GM11168 (cell line): ENCODE data around the gene ATXN1.
"Not testable (repeated sequence)": the region's sequence is repeated elsewhere in the genome, so short reads cannot be mapped to it uniquely, and the experiment has no call there.

Source experiments
- in situ Hi-C: fragments of 300-500 bp; cut with MboI; formaldehyde crosslinking; loops from one replicate; pipeline ENCODE4 v1.12.0; 2022; ENCODE audit warnings: low sequenced_read_pairs; ENCODE audit not compliant: unreplicated experiment

Gene ATXN1

DNA sequence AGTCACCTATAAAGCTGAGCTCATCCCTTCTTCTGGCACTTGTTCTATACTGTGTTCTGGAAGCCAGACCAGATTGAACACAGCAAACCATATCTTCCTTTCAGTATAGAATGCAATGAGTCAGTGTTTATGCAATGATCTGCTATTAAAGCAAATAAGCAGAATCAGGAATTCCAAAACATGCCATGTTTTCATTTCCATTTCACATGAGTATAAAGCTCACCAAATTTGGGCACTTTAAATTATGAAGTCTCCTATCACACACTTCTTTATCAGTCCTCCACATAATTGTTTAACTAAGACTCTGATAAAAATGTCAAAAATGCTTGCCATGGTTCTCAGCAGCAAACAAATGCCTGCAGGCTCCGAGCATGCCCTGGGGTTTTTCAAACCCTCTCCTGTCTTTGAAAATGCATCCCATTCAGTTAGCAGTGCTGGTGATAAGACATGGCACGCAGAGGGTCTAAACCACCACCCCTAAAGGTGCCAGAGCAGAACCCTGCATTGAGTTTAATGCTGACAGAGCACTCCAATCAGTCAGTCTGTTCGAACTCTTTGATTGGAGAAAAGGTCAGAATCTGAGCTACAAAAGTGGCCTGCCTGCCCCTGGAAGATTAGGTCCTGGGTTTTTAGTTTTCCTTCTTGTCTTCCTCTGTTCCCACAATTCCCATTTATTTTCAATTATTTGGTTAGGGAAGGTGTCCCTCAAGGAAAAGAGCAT, 288.8 kb downstream of the ATXN1 start:
- in situ Hi-C loops = loop anchor here (10.0 kb wide), 1 partner anchor 138 kb away; no protein-coding TSS in a partner anchor

DNA sequence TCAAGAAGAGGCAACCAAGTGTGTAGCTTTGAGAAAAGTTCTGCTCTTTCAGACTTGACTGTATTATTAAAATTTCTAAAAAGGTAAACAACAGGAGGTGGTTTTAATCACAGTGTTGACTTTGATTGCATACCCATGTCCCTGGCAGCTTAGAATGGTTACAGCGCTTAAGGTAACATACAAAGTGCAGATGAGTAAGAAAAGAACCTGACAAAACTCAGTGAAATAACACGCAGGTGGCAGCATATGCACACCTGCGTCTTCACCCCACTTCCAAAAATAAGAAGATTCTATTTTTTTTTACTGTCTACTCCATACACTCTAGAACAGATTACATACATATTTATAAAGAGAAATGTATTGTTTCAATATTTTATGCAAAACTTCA, 289.4 kb downstream of the ATXN1 start:
- in situ Hi-C loops = loop anchor here (10.0 kb wide), 1 partner anchor 137 kb away; no protein-coding TSS in a partner anchor

DNA sequence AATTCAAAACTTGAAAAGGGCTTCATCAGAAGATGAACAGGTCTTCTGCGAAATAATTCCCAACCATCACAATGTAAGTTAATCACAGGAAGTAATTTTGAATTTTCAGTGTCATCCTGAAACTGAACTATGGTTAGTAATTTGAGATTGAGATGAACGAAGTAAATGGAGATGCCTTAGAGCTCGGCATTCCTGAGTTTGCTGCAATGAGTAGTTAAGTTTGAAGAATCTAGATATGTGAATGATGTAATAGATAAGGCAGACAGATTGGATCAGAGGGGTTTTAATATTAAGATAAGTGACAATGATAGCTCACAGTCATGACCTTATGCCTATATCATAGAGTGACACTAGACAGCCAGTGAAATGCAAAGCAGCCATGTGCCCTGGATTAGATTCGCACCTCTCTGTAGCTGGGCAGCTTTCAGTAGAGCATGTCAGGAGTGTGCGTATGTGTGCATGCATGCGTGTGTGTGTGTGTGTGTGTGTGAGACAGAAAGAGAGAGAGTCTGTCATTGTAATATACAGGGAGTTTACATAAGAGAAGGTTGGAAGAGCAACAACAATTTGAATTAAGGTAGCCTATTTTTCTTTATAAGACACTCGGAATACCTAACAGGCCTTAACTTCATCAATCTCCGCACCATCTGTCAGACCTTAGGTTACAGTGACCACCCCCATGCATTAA, 289.9 kb downstream of the ATXN1 start:
- in situ Hi-C loops = loop anchor here (10.0 kb wide), 1 partner anchor 137 kb away; no protein-coding TSS in a partner anchor

DNA sequence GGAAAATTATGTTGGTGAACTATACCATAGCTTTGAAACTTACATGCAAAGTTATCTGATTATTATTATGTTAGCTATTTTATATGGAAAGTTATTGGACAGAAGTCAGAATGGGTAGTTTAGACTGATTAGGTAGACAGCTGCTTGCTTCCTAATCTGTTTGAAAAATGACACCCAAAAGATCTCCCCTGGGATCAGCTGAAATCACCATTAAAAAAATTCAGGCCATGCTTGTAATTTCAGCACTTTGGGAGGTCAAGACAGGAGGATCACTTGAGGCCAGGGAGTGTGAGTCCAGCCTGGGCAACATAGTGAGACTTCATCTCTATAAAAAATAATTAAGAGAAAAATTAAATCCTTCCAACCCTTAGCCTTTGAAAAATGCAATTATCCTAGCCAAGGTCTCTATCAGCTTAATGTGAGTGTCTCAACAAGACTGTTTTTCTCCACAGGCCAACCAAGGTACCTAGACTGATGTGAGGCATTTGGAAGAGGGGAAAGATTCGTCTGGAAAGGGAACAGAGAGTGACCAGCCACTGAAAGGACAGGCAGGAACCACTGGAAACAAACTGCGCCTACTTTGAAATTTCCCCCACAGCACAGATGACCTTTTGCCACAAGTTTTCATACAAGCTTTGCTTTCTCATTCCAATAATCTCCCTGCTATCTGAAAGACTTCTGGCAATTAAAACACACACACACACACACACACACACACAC, 290.6 kb downstream of the ATXN1 start:
- in situ Hi-C loops = loop anchor here (10.0 kb wide), 1 partner anchor 136 kb away; no protein-coding TSS in a partner anchor

DNA sequence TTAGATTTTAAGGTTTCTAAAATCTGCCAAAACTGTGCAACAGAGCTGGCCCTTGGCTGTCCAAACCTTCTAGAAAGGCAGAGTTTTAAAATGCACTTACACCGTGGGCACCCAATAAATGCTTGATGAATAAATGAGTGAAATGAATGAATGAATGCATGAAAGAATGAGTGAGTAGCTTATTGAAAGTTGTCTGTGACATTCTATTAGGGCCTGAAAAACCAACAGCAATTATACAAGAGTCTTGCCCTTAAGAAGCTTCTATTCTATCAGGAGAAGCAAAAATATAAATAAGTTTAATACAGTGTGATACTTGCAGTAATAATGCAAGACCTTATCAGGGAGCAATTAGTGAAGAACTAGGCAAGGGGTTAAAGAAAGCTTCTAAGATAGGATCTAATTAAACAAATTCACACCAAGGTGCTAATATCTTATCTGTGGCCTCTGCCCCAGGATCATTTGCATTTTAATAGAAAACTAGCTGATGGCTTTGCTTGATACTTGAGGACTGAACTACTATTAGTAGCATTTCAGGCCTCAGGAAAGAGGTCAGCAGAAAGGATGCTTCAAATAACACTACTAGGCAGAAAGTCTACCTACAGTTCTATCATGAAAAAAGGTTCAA, 292.2 kb downstream of the ATXN1 start:
- in situ Hi-C loops = no loop called here

DNA sequence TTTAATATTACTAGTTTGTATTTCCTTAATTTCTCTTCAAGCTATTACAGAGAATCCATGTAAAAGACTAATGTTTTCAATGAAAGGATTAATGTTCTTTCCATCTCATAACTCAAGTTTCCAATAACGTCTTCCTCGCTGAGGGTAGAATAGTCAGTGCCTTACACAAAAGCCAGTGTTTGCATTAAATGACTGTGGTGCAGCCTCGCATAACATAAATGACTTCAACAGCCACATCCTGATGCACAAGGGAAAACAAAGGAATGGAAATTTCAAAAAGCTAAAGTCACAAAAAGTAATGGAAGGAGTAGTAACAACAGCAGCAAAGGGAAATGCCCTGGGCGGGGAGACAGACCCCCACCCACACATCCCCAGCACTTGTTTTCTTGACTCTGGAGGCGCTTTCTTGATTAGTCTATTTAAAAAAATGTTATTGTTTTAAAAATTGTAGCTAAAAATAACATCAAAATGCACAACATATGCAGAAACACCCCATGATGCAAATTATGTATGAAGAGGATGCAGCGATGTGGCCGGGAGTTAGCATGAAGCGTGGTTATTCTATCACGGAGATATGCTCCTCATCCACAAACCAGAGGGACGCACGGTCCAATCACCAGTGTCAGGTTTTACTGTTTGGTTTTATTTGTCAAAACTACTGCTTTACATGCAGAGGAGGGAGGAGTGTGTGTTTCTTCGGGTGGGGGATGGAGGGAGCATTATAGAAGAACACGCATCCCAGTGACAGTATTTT, 294.3 kb downstream of the ATXN1 start:
- in situ Hi-C loops = no loop called here

DNA sequence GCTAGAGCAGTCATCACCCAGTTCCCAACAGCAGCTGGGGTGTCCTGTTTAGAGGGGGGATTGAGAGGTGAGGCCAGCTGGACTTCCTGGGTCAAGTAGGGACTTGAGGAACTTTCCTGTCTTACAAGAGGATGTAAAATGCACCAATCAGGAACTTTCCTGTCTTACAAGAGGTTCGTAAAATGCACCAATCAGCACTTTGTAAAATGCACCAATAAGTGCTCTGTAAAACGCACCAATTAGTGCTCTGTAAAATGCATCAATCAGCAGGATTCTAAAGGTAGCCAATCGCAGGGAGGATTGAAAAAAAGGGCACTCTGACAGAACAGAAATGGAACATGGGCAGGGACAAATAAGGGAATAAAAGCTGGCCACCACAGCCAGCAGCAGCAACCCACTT, 297.2 kb downstream of the ATXN1 start:
- in situ Hi-C loops = no loop called here

DNA sequence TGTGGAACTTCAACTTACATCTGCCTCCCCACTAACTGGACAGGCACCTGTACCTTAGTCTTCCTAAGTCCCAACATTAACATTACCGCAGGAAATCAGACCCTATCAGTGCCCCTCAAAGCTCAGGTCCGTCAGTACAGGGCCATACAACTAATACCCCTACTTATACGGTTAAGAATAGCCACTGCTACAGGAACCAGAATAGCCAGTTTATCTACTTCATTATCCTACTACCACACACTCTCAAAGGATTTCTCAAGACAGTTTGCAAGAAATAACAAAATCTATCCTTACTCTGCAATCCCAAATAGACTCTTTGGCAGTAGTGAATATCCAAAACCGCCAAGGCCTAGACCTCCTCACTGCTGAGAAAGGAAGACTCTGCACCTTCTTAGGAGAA, 298.0 kb downstream of the ATXN1 start:
- in situ Hi-C loops = not testable (repeated sequence)

DNA sequence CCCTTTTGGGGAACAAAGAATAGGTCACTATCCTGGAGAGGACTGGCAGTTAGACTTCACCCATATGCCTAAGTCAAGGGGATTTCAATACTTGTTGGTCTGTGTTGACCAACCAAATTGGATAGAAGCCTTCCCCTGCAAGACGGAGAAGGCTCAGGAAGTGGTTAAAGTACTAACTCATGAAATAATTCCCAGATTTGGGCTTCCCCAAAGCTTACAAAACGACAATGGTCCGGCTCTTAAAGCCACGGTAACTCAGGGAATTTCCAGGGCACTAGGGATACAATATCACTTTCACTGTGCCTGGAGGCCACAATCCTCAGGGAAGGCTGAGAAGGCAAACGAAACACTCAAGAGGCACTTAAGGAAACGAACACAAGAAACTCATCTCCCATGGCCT, 299.8 kb downstream of the ATXN1 start:
- in situ Hi-C loops = no loop called here

DNA sequence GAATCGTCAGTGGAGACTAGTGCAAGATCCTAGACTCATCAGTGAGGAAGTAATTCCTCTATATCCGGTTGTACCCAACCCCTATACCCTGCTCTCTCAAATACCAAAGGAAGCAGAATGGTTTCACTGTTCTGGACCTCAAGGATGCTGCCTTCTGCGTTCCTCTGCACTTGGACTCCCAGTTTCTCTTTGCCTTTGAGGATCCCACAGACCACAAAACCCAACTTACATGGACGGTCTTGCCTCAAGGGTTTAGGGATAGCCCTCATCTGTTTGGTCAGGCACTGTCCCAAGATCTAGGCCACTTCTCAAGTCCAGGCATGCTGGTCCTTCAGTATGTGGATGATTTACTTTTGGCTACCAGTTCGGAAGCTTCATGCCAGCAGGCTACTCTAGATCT, 301.8 kb downstream of the ATXN1 start:
- in situ Hi-C loops = not testable (repeated sequence)

DNA sequence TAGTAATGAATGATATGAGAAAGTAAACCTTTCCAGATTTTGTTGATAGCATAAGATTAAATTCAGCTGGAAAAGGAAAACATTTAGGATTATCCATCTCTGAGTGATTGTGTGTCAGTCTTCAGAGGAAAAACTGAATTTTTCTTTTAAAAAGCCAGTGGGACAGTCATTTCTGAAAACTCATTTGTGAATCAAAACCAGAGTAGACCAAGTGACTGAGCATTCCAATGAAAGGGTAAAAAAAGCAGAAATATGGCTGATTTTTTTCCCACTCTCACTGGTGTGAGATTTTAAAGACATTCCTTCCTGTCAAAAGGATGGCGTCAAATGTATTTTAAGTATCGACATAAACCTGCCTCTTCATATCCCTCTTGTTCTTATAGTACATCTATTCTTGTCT, 308.9 kb downstream of the ATXN1 start:
- in situ Hi-C loops = no loop called here

DNA sequence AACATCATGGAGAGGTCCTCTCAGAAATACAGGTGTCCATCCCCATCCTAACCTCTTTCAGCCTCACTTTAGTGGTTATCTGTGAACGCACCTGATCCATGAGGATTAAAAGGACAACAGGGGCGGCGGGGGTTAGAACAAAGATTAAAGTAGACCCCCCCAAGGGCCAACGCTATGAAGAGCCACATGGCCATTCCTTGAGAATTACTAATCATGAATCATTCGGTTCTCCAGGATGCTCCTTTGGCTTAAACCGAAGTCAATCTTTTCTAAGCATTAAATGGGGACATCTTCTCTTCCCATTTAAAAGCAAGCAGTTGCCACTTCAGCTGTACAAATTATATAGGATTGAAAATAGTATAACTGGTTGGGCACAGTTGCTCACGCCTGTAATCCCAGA, 310.4 kb downstream of the ATXN1 start:
- in situ Hi-C loops = no loop called here

DNA sequence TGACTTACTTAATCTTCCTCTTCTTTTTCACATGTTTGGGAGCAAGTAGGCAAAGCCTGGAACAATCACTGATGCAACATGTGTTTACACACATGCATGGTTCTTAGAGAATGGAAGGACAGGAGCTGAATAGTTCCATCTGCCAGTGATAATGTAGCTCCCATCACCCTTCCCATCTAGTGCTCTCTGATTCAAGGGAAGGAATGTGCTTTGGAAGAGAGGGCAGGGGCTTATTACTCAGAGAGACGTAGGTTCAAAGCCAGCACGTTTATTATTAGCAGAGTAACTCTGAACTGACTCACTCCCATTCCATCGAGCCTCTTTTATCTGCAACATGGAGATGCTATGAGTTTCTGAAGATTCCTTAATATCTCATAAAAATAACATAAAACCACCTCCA, 311.0 kb downstream of the ATXN1 start:
- in situ Hi-C loops = no loop called here

DNA sequence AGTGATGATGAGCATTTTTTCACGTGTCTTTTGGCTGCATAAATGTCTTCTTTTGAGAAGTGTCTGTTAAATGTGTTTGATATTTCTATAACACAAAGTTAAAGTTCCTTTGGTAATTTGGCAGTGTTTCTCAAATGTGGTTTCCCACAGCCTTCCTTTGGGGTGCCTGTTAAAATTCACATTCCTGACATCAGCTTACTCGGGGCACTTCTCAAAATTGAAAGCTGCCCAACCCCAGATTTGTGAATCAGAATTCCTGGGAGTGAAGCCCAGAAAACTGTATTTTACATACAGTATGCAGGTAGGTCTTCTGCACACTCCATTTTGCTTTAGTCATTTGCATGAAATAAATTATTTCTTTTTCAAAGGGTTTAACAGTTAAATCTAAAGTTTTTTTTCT, 315.0 kb downstream of the ATXN1 start:
- in situ Hi-C loops = no loop called here

DNA sequence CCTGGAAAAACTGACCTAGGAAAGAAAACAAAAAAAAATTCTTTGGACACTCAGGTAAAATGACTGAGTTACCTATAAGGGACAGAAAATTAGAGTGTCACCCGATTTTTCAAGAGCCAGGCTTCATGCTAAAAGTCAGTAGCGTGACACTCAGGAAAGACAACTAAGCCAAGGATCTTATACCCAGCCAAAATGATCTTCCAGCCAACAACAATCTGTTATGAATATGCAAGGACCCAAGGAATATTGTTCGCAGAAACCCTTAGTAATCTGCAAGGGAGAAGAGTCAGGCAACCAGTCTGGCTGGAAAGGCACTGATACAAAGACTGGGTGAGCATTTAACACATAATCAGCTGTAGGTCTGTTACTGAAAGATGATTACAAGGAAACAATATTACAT, 319.2 kb downstream of the ATXN1 start:
- in situ Hi-C loops = no loop called here

DNA sequence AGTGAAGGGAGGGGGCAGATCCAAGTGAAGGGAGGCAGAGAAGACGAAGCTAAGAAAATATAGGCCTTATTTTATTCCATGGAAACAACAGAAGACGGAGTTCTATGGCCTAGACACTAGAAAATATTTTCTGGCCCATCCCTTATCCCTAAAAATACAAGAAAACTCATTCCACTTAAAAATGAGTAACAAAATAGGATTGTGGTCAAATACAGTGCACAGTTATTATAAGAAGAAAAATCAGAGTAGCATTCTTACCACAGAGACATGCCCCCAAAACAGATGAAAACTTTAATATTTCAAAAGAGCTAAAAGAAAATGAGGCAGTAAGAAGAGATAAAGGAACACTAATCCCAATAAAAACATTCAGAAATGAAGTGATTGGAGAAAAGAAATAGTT, 320.0 kb downstream of the ATXN1 start:
- in situ Hi-C loops = no loop called here

DNA sequence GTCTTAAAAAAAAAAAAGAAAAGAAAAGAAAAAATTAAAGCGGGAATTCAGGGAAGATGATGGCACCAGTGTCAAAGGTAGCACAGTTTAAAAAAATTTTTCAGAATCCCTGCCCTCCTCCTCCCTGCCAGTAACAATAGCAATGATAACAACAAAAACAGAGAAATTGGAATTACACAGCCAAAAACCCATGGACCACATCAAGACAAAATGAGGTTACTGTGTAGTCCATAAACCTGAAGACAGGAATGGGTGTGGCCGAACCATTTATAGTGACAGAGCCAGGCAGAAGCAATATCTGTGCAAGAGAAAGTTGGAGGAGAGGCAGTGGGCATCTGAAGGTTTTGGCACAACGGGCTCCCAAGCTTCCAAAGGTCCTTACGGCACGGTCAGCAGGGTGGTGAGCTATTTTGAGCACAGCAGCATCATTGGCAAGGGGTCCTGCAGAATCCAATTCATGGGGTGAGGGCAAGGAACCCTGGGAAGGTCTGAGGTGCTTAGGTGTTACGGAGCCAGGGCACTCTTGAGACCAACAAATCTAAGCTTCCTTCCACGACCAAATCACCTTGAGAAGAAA, 320.5 kb downstream of the ATXN1 start:
- in situ Hi-C loops = no loop called here

DNA sequence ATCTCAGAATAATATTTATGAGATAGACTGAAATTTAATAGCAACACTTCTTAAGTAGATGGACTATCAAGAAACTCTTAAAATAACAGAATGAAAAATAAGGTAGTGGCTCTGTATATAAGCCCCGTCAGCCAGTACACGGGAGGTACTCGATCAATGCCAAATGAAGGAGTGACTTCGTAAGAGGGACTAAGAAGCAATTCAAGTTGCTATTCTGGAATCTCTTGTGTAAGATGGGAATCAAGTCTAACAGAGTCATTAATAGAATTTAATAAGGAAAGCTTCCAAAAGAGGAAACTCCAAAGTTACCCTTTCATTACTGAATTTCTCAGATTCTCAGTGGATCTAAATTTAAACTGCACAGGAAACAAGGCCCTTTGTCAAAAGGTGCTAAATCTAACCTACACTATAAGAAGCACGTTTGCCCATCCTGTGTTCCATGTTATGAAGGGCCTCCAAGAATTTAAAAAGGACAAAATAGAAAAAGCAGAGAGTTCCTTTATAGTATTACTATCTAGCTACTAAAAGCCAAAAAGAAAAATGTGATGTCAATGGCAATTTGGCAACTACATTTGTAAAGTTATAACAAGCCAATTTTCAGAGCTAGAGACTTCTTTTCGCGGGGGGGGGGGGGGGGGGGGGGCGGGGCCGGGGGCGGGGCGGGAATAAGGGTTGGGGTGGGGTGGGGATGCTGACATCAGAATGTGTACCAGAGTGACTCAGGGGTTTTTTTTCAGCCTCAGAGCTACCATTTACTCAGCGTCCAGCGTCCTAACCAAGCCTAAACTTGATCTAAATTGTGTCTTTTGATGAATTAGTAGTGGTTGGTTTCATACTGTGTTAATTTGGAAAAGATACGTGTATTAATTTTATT, 322.3 kb downstream of the ATXN1 start:
- in situ Hi-C loops = no loop called here

DNA sequence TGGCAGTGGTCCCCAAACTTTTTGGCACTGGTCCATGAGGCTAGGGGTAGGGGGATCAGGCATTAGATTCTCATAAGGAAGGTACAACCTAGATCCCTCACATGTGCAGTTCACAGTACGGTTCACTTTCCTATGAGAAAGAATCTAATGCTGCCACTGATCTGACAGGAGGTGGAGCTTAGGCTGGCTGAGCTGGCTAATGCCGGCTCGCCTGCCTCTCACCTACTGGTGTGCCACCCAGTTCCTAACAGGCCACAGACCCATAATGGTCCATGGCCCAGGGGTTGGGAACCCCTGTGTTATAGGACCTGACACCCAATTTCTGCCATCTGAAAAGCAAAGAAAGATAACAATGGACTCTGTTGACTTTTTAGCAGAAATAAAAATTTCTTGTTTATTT, 323.3 kb downstream of the ATXN1 start:
- in situ Hi-C loops = no loop called here
